ENCODE data around the gene MAPKAP1.

MAPKAP1 gene

DNA sequence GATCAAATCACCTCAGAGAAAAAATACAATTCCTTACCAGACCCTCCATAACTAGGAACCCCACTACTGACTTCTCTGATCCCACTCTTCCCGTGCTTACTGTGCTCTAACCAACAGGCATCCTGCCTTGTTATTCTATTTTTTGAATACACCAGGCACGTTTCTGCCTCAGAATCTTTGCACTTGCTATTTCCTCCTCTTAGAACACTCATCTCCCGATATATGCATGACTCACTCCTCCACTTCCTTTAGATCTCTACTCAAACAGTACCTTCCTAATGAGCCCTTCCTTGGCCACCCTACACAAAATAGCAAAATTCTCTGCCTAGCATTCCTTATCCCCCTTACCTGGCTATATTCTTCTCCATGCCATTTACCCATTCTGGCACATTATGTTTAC, 43.9 kb downstream of the MAPKAP1 start:
- no peak for DNase-seq

DNA sequence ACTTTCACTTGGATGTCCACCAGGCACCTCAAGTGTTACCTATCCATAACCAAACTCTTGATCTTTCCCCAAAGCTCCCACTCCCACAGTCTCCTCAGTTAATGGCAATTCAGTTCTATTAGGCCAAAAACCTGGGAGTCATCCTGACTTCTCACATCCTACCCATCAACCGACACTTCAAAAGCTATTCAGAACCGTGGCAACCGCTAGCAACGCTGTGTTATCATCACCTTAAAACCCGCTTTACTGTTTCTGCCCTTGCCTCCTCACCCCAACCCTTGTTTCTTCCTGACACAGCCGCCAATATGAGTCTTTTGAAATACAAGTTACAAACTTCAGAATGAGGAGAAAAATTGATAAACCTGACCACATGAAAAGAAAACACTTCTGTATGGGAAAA, 46.5 kb downstream of the MAPKAP1 start:
- DNase-seq = no peak

DNA sequence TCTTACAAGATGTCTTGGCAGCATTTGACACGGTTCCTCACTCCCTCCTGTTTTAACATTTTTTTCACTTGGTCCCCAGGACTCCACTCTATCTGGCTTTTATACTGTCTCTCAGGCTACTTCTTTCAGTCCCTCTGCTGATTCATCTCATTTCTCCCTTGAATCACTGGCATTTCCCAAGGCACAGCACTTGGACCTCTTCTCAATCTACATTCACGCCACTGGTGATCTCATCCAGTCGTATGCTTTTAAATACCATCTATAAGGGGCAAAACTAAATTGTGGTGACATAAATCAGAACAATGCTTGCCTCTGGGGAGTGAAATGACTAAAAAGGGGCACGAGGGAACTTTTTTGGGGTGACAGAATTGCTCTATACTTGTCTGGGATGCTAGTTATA, 47.1 kb downstream of the MAPKAP1 start:
- DNase-seq = no peak

DNA sequence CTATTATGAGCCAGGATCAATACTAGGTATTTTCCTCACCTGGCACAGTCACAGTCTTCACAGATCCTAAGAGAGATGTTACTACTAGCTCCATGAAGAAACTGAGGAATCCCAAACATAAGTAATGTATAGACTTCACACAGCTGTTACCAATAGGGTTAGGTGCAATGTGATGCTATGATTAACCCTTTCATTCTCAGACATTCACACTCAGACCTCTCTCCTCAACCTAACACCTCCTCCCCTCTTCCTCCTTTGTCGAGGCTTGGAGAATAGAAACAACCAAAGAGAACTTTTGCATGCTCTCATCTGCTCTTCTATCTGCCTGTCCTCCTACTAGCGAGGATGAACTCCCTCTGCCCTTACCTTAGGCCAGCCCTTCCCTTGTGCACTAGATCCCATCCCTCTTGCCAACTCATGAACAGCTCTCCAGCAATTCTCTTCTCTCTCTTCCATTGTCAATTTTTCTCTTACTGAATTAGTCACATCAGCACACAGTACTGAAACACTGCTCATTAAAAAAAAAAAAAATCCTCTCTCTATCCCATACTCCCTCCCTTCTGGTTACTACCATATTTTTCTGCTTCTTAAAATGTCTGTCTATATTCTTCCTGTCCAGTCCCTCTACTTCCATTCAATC, 47.7 kb downstream of the MAPKAP1 start:
- DNase-seq = no peak

DNA sequence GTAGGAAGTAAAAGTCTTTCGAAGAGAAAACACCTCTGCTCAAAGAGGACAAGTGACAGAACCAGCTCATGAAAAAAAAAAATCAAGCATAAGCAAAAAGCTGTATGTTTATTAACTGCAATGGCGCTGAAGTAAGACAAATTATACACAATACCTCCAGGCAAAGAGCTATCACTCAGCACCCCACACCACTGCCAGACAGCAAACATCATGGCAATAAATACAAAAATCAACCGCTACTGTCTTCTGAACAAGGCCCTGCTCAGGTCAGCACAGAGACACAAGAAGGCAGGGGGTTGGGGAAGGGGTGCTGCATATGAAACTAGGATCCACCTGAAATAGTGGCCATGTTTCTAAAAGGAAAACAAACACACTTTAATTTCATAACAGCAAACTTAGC, 50.4 kb downstream of the MAPKAP1 start:
- DNase-seq = no peak

DNA sequence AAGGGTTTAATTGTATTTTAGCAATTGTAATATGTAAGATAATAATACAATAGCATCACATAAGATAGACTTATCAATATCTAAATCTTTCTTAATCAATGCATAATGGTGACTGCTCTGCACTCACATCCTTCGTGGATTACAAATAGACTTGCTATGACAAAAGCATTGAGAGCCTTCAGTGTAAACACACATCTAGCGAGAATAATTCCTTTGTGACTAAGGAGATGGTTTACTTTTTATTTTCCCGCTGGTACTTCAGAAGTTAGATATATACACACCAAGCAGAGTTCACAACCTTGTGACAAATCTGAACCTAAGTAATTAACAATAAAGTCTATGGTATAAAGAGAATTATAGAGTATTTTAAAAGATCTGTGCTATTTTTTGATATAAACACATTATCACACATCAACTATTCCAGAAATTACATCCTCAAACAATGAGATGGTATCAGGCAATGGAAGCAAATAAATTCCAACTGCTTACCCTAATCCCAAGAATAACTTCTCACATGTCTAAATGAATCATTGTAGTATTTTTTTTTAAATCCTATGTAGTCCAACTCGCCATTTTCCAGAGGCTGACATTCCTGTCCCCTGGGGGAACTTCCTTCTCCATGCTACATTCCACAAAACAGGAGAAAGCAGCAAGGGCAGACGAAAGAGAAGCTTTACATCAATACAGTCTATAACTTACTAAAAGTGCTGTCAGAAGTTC, 51.2 kb downstream of the MAPKAP1 start:
- DNase-seq = no peak

DNA sequence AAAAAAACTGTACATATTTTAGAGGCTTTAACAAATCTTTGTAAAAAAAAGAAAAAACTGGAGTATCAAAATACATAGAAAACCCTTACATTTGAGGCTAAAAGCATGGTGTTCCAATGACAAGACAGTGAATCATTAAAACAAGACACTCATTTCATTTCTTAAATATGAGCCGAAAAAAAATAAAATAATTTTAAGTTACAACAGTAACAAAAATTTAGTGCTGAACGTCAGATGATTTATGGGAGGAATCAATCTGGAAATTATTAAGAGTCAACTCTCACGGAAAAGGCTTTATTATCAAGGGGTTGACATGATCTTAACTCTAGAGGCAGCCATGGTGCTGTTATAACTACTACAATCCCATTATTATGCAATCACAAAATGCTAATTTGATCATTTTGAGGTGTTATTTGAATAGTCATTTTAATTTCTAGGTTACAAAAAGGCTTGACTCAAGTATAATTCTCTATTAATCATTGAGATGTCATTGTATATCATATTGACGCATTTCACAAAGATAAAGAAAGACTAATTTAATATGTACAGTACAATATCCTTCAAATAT, 51.9 kb downstream of the MAPKAP1 start:
- DNase-seq = no peak

DNA sequence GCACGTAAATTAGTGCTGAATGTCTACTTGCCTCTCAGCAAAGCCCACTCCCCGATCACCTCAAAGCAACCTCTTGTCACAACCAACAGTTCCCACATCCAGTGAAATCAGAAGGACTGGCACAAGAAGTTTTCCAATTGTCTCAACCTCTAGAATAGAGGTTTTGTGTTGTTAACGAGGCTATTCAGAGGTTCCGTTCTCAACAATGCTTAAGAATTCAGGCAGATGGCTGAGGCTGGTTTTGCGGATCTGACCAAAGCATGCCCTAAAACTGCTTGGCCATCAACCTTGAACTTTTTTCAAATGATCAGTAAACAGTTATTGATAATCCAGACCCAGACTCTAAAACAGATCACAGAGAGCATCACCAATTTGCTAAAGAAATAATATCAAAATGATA, 52.9 kb downstream of the MAPKAP1 start:
- DNase-seq = no peak

DNA sequence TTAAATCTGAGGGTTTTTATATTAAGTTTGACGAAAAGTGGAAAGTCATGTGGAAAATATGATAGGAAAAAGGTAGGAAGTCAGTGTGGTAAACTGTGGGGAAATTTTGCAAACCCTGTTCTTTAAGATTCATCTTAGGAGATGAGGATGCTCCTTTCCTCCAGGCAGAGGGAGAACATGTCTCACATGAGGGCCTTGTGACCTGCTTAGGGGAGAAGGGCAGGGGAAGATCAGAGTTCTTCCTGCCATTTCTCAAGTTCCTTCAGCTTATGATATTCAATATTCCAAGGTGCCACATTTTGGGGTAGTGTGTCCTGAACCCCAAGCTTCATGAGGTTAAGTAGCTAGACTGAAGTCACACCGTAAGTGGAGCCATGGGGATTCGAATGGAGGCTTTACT, 53.7 kb downstream of the MAPKAP1 start:
- DNase-seq = no peak

DNA sequence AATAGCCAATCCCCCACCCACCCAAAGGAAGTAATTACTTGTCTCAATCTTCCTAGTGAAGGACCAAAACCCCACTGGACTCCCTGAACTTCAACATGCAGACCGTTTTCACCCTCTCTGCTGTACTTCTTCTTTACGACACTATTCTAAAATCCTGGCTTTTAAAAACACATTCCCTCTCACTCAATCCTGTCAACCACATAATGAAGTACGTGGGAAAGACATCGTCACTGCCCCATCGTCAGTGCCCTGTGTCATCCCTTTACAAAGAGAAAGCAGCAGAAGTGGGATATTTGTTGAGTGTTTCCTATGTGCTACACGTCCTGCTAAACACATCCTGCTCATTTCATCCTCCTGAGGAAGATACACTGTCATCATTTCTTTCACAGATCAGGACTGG, 54.2 kb downstream of the MAPKAP1 start:
- DNase-seq = no peak

DNA sequence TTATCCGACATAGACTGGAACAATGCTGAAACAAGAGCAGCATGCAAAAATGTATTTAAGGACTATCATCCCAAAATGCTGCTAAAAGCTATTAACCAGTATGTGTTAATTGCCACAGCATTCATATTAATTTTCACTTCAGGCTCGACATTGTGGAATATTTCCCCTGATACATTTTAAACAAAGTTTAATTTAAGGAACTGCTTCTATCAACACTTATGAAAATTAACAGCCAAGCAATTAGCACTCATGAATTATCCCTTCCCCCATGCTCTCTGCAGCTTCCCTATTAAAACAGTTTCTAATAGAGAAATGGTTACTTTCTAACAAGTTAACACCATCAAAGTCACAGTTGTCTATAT, 54.8 kb downstream of the MAPKAP1 start:
- no peak for DNase-seq

DNA sequence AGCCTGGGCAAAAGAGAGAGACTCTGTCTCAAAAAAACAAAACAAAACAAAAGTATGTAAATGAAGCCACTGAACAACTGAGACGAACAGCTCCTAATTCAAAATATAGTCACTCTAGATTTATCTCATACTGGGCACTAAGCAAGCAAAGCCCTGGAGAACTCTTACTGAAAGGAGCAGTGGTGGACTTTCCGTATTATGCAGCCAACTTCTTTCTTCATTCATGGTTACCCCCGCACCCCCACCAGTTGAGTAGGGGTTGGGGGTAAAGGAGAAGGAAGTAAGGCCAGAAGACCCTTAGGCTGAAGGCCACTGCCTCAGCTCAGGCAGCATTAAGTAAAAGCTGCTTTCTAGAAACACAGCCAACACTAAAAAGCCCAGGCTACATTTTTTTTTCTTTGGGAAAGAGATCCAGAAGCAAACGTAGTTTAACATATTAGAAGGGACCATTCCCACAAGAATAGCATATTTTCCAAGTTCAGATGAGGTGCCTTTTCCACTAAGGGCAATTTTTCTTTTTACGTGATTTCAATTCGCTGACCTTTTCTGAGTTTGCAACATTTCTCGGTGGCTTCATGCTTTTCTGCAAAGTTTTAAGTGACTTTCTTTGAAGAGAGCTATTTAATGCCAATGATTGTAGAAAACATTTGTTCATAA, 55.3 kb downstream of the MAPKAP1 start:
- no peak for DNase-seq

DNA sequence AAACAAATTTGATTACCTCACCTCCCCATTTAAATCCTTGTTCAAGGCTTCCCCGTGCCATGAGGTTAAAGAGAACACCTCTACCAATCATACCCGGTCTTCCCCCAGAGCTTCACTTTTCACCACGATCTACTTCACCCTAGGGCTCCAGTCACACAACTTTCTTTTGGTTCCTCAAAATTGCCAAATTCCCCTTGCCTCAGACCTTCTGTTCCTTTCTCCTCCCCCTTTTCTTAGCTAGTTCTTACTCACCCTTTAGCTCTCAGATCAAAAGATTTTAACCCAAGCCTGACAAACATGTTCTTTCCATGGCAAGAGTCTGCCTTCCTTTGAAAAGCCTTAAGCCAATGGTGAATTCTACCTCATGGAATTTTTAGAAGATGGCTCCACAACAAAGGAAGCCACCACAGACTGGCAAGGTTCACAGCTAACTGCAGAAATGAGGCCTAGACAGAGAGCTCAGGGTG, 56.7 kb downstream of the MAPKAP1 start:
- DNase-seq = no peak

DNA sequence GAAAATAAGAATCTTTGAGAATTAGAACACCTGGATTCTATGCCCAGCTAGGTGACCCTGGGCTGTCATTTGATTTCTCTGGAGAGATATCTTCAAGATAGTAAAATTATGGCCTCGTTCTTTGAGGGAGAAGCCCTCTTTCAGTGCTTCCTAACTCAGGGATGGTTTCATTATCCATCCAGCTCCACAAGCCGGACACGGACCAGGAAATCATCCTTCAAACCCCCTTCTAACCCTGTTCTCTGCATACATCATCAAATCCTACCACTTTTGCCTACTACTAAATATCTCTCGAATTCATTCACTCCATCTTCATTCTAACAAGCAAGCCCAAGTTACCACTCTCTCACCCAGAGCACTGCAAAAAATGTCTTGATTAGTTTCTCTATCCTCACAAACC, 57.2 kb downstream of the MAPKAP1 start:
- no peak for DNase-seq

DNA sequence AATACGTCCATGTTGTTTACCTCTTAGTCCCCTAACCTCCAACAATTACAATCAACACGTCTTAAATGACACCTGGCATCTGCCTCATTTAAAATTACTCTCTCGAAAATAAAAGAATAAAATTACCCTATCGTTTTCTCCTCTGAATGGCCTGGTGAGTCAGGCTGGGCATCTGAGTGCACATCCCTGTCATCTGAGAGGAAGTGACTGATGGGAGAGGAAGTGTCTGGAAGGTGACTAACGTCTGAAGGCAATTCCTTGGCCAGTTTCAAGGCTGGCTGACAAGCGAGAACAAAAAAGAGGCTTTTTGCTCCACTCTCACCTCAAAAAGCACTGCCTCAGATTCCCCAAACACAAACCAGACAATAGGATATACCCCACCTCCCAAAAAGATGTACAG, 57.7 kb downstream of the MAPKAP1 start:
- no peak for DNase-seq

DNA sequence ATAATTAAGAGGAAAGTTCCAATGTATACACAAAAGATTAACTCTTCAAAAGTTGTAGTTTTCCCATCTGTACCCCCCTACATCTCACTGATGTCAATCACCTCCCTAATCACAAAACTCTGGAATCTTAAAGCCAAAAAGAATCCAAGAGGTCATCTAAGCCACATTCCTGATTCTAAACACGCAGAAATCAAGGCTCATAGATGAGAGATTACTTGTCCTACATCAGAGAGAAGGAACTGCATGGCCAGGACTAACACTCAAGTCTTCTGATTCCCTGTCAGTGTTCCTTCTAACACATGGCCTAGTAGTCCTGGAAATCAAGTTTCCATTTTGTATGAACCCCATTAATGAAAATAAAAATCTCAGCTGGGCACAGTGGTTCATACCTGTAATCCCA, 58.7 kb downstream of the MAPKAP1 start:
- no peak for DNase-seq

DNA sequence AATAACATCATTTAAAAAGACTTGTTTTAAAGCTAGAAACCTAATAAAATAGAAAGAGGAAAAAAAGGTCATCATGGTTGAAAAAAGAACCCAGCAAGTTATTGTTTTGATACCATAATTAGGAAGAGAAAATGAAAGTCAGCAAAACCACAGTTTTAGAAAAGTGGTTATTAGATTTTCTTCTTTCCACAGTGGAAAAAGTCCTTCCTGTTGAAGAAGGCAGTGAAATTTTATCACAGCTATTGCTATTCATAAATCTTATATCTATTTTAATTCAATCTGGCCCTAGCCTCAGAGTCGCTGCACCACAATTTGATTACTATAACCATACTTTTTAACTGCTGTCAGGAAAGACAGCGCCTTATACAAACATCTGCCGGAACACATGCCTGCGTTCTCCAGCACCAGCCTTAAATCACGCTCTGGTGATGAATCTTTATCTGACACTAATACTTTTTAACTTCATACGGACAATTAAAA, 60.3 kb downstream of the MAPKAP1 start:
- DNase-seq = no peak

DNA sequence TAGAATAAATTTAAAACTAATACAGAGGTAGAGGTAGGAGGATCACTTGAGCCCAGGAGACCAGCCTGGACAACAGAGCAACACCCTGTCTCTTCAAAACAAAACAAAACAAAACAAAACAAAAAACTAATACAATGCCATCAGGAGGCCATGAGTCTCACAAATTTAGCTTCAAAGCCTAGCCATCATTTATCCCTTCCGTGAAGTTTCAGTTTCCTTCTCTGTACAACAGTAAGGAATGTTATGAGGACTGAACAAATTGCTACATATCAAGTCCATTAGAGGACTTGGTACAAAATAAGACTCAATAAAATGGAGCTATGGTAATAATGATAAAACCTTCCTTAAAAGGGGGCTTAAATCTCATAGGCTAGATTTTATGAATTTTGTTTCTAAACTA, 60.8 kb downstream of the MAPKAP1 start:
- no peak for DNase-seq

DNA sequence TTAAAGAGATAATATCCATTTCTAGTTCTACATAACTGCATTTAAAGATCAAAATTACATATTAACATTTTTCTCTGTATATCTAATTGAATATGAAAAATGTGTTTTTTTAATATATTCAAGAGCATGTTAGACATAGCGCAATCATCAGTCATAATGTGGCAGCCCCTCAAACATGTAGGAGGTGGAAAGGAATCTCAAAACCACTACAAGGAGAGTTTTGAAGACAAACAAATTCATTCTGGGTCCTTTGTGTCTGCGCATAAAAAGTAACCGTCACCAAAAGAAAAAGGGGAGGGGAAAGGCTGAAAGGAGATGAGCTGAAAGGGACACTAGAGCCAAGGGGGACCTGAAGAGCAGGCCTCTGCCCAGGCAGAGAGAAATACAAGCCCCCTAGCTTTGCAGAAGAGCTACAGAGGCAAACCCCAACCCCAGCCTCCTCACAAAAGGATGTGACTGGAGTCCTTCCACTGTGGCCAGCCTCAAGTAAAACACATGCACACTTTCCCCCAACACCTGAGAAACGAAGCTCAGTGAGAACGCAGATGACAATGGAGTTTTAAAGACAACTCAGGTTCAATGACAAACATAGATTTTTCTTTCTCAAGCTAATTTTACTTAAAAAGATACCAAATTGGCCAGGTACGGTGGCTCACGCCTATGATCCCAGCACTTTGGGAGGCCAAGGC, 62.0 kb downstream of the MAPKAP1 start:
- no peak for DNase-seq

DNA sequence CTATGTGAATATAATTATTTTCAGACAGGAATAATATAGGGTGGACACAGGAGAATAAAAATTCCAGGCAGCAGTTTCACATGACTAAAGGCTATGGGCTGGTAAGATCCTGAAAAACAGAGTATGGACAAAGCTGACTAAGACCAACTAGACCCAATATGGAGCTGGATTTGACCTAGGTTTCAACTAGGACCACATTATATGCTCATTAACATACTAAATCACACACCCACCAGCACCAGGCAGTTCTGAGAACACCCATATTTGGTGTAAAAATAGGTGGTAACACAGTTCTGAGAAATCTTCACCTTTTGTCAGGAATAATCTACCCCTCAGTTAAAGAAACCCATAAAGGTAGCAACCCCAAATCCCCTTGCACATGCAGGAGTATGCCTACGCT, 64.7 kb downstream of the MAPKAP1 start:
- DNase-seq = no peak

DNA sequence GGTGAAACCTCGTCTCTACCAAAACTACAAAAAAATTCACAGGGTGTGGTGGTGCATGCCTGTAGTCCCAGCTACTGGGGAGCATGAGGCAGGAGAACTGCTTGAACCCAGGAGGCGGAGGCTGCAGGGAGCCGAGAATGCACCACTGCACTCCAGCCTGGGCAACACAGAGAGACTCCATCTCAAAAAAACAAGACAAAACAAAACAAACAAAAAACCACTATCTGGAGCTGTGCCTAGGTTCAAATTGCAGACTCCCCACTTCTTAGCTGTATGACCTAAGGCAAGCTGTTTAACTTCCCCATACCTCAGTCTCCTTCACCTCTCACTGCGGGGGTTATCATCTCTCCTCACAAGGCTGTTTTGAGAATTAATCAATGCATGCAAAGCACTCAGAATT, 68.0 kb downstream of the MAPKAP1 start:
- DNase-seq = no peak

DNA sequence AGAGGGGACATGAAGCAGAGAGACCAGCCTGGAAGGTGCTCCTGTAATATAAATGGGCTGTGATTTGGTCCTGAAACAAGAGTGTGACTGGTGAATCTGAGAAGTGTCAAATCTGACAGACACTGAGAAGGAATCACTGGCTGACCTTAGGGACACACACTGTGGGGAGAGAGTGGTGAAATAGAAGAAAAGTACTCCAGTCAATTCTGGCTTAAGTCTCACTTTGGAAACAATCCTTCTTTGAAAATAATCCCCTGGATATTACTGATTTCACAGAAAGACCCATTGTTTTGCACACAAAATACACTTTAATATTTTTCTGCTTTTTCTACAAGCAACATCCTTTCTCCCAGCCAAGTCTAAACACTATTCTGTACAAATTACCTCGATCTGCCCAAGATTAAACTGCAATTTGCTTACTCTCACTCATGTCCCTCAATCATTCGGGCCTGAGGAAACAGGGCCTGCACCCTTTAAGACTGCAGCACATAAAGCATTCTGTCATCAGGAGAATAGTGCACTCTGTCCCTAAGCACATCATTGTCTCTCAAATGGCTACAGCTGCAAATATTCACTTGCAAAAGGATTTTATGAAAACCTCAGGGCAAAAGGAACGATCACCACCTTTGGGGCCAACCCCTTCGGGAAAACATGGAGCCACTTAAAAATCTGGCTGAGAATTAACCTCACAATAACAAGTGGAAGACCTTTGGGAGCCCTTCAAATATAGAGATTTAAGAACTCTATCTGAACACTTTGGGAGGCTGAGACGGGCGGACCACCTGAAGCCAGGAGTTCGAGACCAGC, 68.6 kb downstream of the MAPKAP1 start:
- DNase-seq = no peak

DNA sequence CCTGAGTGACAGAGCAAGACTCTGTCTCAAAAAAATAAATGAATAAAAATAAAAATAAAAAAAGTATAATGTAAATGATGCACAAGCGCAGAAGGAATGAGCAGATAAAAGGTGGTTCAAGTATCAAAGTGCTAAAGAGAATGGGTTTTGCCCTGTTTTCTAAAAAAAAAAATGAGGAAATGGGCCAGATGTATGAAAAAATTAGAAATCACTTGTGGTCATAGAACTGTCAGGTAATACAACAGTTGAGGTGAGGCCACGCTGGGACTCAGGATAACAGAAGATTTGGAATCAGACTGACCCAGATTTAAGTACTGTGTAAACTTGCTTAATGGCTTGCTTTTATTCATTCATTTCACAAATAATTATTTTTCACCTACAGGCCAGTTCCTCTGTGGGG, 69.8 kb downstream of the MAPKAP1 start:
- no peak for DNase-seq

Data from NCI-H1694 (cell line).